ENCODE measurements around the gene GMDS. TPM values are rescaled to one million over a fixed set of nuclear protein-coding genes. Genes with fewer than 3 reads are reported as not detected.

The GMDS gene
- total and polyA plus RNA-seq, 2 of the 8 experiments (the other 6 are each of a cell fraction or from before 2014, with no cell fraction given), result 16.8 to 50.0 TPM

DNA sequence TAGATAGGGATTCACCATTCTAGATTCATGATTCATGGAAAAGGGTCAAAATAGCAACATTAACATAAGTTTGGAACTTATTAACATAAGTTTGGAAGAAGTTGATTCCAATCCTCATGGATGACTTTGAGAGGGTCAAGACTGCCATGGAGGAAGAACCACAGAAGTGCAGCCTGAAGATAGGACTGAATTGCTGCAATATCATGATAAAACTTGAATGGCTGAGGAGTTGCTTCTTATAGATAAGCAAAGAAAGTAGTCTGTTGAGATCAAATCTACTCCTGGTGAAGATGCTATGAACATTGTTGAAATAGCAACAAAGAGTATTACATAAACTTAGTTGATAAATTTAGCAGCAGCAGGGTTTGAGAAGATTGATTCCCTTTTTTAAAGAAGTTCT, 62.2 kb downstream of the GMDS start (continued):
- TF ChIP-seq MAFK (IDR thresholded peaks at IDR 0.05; ENCODE audit: low read depth, low read length) (no peak), BRCA1 (IDR thresholded peaks at IDR 0.05; ENCODE audit: low read depth, low read length) (no peak), ATF2 (IDR thresholded peaks at IDR 0.05; ENCODE audit: low read length) (no peak), KDM1A (IDR thresholded peaks at IDR 0.05; ENCODE audit: borderline replicate concordance, low read length) (no peak), SP4 (IDR thresholded peaks at IDR 0.05; ENCODE audit: low read length) (no peak), CHD7 (IDR thresholded peaks at IDR 0.05; ENCODE audit: insufficient replicate concordance, low read length) (no peak), SIRT6 (IDR thresholded peaks at IDR 0.05; ENCODE audit: low read length) (no peak)
